ENCODE data around the gene CNST.

DNA sequence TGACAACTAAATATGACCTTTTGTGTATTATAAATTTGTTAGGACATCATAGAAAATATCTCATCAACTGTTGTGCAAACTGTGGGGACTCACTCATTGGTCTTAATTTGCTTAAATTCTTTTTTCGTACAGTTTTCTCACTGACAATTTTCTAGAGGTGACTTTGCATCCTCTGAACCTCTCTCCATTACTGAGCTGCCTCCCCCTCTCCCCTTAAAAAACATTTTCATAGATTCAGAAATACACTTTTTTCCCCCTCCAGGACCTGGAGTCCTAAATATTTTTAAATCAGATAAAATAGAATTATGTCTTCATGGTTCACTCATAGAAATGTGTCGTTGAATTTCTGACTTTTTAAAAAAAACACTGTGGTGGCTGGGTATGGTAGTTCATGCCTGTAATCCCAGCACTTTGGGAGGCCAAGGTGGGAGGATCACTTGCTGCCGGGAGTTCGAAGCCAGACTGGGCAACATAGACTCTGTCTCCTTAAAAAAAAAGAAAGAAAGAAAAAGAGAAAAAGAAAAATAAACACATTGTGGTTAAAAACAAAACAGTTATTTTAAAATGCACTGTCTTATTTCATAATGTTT is 1.5 kb downstream of the CNST start:
- TF ChIP-seq, protein P1, sequence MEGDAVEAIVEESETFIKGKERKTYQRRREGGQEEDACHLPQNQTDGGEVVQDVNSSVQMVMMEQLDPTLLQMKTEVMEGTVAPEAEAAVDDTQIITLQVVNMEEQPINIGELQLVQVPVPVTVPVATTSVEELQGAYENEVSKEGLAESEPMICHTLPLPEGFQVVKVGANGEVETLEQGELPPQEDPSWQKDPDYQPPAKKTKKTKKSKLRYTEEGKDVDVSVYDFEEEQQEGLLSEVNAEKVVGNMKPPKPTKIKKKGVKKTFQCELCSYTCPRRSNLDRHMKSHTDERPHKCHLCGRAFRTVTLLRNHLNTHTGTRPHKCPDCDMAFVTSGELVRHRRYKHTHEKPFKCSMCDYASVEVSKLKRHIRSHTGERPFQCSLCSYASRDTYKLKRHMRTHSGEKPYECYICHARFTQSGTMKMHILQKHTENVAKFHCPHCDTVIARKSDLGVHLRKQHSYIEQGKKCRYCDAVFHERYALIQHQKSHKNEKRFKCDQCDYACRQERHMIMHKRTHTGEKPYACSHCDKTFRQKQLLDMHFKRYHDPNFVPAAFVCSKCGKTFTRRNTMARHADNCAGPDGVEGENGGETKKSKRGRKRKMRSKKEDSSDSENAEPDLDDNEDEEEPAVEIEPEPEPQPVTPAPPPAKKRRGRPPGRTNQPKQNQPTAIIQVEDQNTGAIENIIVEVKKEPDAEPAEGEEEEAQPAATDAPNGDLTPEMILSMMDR (IDR thresholded peaks at IDR 0.05) = no peak
- no peak for TF ChIP-seq POLR2A (IDR thresholded peaks at IDR 0.05)
- no peak for TF ChIP-seq EP300 (IDR thresholded peaks at IDR 0.05)
